GM12801 (cell line): ENCODE data around the gene UNC93B1.

Experiments used
- CTCF ChIP-seq: IDR thresholded peaks from one replicate; pipeline ENCODE4 v1.5.1; 2011; ENCODE audit warnings: control low read depth; ENCODE audit not compliant: insufficient read length; ENCODE audit errors: extremely low read depth

The UNC93B1 gene

GRCh38 chr11:68008381-68009337 lies 4.8 kb upstream of the UNC93B1 start:
- TF ChIP-seq CTCF: no peak

- no peak for TF ChIP-seq CTCF
Observed at GRCh38 chr11:68007498-68008380, 3.8 kb upstream of the UNC93B1 start.

- no peak for TF ChIP-seq CTCF
Observed at GRCh38 chr11:68006606-68007166, 2.8 kb upstream of the UNC93B1 start.

GRCh38 chr11:68004551-68005335 lies 846 bp upstream of the UNC93B1 start:
- no peak for TF ChIP-seq CTCF

- TF ChIP-seq CTCF: no peak
Observed at GRCh38 chr11:68002938-68003845, 705 bp downstream of the UNC93B1 start.

- TF ChIP-seq CTCF: no peak
Observed at GRCh38 chr11:68002575-68002937, 1.3 kb downstream of the UNC93B1 start.
